OCI-M2 (cell line): ENCODE results near the gene NDE1.
"Not testable (repeated sequence)": the region's sequence is repeated elsewhere in the genome, so short reads cannot be mapped to it uniquely, and the experiment has no call there.

Experiments
- DNase-seq: peaks from one replicate; lab custom pipeline; 2025; ENCODE audit not compliant: unreplicated experiment; lab: John Stamatoyannopoulos, UW

NDE1 gene

DNA sequence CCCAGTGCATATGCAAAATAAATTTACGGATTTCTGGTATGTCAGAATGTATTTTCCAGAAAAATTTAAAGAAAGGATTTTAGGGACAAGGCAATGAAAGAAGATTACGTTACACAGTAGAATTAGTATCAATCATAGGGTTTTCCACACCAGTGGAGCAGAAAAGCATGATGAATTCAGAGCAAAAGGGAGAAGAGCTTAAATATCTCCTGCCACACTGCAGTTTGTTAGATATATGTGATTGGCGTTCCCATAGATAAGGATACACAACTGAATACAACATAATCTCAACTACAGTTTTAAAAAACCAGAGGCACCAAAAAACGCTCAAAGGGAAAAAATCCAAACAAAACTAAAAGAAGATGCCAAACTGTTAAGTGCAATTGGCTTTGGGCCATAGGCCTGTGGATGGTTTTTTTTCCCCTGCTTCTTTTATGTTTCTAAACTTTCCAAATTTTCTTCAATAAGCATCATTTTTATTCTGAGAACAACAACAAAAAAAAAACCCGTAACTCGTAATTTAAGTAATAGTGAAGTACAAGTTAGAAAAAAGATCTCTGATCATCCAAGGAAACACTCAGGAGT is 29.3 kb upstream of the NDE1 start:
- no peak for DNase-seq

GRCh38 chr16:15621456-15621855 is 28.6 kb upstream of the NDE1 start:
- DNase-seq: no peak

DNA sequence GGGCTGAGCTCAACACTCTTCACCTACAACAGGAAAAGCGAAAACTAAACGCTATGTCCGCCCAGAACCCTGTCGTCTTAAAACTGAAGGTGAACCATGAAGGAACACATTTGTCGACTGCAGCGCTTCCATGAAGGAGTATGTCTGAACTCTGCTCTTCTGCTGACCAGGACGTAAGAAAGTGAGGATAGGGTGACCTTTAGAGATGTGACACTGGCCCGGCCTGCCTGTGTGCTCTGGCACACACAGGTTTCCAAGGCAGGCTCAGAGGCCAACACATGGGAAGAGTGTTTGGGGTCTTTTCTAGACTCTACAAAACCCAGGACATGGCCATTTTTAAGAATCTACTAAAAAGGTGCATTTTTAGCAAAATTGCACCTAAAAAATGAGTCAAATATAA is 28.2 kb upstream of the NDE1 start:
- no peak for DNase-seq

GRCh38 chr16:15631730-15632409 is 18.2 kb upstream of the NDE1 start:
- DNase-seq: no peak

DNA sequence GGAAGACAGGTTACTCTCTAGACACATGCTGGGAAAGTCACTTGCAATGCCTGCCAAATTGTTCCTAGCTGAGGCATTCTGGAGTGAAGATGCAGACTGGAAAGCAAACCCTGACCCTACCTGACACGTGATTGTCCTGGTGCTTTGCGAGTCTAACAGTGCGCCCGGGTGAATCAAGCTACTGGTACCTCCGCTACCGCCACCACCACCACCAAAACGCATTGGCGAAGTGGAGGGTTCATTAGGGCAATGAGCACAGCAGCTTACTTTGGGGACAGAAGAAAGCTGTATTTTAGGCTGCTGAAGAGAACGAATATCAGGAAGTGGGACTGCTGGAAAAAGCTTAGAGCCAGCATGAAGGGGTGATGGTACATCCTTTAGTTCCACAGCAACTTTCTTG is 14.1 kb upstream of the NDE1 start:
- no peak for DNase-seq

DNA sequence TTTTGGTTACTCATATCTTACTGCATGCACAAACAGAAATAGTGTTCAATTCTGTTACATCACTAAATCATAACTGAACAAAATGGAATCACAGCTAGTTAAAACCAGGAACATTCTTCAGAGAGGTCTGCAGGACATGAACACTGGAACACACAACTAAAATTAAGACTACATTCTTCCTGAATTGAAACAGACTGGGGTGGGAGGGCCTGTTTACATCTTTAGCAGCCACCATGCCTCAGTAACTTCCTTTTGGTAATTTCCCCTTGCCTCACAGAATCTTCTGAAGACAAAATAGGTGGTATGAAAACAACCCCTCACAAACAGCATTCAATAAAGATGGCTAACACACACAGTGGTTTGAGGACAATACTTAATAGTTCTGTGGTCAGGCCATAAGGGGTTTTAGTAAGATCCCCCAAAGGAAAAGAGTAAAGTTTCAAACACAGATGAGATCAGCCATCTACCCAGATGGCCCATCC is 13.6 kb upstream of the NDE1 start:
- no peak for DNase-seq

DNA sequence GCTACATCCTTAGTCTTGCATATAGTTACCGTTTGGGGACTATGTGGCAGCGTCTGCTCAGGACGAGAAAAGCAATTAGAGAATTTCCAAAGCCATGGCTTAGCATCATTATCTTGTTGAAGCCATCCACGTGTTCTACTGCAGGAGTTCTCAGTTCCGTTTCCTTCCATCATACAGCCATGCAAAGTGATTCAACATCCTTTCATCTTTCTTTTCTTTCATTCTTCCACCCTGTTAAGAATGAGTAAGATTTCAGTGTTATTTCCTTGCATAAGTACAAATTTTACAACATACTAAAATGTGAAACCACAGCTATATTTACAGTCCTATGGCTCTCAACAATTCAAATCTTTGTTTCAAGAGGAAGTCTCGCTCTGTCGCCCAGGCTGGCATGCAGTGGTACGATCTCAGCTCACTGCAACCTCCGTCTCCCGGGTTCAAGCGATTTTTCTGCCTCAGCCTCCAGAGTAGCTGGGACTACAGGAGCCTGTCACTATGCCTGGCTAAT is 10.9 kb upstream of the NDE1 start:
- no peak for DNase-seq

DNA sequence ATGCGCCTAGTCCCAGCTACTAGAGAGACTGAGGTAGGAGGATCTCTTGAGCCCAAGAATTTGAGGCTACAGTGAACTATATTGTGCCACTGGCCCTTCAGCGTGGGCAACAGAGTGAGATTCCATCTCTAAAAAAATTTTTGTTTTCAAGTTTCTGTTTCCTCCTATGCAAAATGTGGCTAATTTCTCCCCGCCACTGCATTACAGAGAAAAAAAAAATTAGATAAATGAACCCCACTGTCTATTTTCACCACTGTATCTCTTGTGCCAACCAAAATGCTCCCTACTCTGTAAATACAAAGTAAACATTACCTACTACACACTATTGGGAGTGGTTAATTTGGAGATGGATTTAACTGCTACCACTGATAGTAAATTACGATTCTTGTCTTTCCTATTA is 9.1 kb upstream of the NDE1 start:
- no peak for DNase-seq

- DNase-seq: no peak
Observed at GRCh38 chr16:15641753-15642556, 8.1 kb upstream of the NDE1 start.

GRCh38 chr16:15642557-15643047 is 7.4 kb upstream of the NDE1 start:
- peak; percentile 76 for DNase-seq

DNA sequence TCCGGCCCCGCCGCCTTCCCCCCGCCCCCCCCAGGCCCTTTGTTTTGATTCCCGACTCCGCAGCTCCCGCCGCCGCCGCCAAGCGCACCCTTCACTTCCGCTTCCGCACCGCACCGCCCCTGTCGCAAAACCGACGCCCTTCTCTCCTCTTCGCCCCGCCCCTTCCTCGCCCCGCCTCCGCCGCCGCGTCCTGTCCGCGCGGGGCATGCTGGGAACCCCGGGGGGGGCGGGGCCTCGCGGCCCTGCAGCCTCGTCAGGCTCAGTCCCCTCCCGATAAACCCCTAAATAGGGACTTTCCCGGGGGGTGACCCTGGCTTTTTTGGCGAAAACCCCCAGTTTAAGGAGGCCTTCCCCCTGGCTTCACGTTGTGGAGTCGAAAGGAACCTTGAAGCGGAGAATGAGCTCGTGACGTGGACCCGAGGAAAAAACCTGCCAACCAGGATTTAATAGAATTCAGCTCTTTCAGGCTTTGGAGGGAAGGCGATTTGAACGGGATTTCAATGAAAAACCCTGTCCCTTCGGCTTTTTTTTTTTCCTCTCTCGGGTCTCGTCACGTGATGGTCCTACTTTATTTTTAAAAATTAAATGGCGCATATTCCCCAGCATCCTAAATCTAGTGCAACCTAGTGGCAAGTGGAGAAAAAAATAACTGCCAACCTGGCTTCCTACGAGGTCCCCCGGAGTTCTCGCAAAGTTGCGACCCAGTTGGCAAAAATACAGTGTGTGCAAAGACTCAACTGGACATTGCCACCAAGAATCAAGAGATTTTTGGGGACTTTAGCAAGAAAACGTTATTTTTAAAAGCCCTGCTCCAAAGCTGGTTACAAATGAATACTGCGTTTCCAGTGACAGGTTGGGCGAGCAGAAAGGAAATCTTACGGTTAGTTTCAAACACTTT is 6.7 kb upstream of the NDE1 start, which contains the start of gene MARF1:
TSS of gene MARF1 (minus strand) at position 107 of the 898 bp plus-strand sequence. CDS start 3,921 bp downstream, outside the sequence.
- peak; percentile 76 for DNase-seq

DNA sequence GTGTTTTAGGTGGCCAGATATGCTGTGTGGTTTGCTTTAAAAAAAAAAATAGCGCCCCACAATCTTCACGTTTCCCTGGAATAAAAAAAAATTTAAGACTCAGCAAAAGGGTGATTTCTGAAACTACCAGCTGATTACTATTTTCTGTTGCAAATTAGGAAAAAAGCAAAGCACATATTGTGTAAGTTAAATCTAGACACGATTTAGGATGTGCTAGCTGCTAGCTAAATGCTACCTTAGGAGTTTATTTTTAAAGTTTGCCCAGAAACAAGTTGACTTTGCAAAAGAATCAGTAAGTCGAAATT is 6.1 kb upstream of the NDE1 start:
- DNase-seq: no peak

- no peak for DNase-seq
Observed at GRCh38 chr16:15644267-15644961, 5.6 kb upstream of the NDE1 start.

DNA sequence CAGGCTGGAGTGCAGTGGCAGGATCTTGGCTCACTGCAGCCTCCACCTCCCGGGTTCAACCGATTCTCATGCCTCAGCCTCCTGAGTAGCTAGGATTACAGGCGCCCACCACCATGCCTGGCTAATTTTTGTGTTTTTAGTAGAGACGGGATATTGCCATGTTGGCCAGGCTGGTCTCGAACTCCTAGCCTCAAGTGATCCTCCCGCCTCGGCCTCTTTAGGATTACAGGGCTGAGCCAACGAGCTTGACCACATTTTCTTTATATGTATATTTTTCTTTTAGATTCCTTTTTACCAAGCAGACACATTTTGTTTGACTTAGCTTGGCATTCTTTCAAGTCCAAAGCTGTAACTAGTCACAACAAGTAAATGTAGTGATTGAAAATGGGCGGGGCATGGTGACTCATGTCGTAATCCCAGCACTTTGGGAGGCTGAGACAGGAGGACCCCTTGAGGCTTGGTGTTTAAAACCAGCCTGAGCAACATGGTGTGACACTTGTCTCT is 5.0 kb upstream of the NDE1 start:
- DNase-seq: not testable (repeated sequence)

DNA sequence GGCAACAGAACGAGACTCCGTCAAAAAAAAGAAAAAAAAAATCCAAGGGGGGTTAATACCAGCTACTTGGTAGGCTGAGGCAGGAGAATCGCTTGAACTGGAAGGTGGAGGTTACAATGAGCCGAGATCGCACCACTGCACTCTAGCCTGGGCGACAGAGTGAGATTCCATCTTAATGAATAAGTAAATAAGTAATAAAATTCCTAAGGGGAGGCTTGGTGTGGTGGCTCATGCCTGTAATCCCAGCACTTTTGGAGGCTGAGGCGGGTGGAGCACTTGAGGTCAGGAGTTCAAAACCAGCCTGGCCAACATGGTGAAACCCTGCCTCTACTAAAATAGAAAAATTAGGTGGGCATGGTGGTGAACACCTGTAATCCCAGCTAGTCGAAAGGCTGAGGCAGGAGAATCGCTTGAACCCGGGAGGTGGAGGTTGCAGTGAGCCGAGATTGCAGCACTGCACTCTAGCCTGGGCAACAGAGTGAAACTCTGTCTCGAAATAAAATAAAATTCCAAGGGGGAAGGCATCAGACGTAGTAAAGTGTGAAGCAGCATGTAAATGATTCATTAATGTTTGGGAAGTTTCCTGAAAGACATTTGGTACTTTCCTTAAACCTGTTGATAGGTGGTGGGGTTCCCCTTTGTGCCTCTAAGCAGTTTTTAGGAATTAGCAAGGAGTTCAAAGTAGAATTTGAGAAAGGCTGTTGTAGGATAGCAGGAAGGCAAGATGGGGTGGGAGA is 3.3 kb upstream of the NDE1 start:
- DNase-seq: not testable (repeated sequence)

GRCh38 chr16:15647294-15648014 is 2.6 kb upstream of the NDE1 start:
- DNase-seq: no peak

DNA sequence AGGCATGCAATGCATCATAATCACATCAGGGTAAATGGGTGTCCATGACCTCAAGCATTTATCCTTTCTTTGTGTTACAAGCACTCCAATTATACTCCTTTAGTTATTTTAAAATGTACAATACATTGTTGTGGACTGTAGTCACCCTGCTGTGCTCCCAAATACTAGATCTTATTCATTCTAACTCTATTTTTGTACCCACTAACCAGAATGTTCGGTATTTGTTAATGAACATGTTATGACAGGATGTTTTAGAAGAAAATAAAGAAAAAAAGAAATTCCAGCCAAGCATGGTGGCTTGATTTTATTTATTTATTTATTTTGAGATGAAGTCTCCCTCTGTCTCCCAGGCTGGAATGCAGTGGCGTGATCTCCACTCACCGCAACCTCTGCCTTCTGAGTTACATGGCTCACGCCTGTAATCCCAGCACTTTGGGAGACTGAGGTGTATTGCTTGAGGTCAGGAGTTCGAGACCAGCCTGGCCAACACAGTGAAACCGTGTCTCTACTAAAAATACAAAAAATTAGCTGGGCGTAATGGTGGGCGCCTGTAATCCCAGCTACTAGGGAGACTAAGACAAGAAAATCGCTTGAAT is 1.8 kb upstream of the NDE1 start:
- no peak for DNase-seq

- DNase-seq: not testable (repeated sequence)
Observed at GRCh38 chr16:15649311-15649710, 734 bp upstream of the NDE1 start.
